ENCODE measurements around the gene CDH24.

The CDH24 gene

DNA sequence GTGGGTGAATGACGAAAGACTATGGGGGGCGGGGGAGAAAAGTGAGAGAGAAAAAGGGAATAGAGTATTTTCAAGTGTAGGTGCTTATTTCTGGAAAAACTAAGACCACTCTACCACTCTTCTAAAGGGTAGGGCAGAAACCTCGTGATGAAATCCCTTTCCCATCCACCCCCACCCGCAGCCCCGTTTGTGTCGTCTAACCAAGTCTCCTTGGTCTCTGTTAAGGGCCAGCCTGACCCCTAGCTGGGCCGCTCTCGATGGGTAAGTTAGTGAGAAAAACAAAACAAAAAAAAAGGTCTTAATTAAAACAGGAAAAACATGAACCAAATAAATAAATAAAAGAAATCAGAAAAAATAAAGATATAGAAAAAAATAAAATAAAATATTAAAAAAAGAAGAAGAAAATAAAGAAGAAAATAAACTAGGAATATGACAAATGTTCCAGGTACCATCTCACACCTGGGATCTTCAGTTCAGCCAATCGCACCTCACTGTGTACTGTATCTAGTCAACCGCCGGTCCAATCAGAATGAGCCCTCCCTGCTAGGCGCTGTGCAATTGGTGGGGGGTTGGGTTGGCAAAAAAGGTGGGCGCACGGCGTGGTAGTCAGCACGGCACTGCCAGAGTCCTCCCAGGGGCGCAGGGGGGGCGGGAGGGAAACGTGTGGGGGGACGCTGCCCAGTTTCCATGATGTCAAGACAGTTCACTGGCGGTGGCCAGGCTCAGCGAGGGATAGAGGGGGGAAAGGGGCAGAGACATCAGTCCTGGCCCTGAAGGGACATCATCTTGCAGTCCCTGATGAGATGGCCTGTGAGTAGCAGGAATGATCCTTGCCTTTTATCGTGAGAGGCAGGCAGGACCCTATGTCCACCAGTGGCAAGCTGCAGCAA, 9.8 kb upstream of the CDH24 start:
- no peak for DNase-seq (ENCODE audit: low spot score)
- no peak for FAIRE-seq

DNA sequence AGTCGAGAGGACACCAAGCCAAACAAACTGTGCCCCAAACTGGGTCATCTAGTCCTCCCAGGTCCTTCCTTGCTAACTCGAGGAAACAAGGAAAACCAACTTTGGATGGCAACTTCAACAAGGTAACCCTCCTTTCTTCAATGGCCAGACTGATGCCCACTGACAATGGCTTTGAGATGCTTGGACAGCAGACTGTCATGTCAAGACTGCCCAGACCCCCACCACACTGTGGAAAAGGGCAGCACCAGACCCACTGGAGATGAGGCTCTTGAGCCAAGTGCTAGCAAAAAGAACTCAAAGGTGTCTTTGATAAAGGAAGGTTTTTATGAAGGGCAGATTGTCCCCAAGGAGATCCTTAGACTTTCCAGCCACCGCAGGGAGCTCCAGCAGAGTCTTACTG, 9.0 kb upstream of the CDH24 start:
- DNase-seq (ENCODE audit: low spot score) (no peak), FAIRE-seq (no peak)

DNA sequence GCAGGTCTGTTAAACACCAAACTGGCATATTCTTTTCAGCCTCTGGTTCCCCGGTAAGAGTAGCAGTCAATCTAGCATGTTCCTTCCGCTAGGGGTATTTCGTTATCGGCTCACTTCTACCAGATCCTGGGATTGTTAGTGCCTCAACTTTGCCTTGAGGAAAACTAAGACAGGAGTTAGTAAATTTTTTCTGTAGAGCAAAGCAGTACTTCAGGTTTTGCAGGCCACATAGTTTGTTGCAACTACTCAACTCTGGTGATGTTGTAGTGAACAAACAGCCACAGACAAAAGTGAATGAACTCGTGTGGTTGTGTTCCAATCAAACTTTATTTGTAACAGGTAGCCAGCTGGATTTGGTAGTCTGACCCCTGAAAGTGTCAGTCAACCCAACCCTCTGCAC, 6.3 kb upstream of the CDH24 start:
- FAIRE-seq = no peak
- no peak for DNase-seq (ENCODE audit: low spot score)

DNA sequence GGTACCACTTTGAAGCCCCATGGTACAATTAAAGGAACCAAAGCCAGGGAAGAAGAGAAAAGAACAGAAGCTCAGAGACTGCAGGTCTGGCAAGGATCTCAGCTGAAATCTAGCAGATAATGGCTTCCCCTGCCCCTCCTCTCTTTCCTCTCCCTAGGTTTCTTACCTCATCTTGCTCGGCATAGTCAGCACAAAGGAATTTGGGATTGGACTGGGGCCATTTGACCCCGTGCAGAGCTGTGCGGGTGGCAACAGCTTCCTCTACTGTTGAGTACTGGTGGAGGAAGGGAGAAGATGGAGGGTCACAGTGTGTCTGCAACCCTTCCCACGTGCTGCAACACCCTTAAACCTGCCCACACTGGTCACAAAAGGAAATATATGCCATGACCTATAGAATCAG, 4.7 kb upstream of the CDH24 start:
- DNase-seq (ENCODE audit: low spot score) (peak; percentile 80), FAIRE-seq (peak; percentile 76)

DNA sequence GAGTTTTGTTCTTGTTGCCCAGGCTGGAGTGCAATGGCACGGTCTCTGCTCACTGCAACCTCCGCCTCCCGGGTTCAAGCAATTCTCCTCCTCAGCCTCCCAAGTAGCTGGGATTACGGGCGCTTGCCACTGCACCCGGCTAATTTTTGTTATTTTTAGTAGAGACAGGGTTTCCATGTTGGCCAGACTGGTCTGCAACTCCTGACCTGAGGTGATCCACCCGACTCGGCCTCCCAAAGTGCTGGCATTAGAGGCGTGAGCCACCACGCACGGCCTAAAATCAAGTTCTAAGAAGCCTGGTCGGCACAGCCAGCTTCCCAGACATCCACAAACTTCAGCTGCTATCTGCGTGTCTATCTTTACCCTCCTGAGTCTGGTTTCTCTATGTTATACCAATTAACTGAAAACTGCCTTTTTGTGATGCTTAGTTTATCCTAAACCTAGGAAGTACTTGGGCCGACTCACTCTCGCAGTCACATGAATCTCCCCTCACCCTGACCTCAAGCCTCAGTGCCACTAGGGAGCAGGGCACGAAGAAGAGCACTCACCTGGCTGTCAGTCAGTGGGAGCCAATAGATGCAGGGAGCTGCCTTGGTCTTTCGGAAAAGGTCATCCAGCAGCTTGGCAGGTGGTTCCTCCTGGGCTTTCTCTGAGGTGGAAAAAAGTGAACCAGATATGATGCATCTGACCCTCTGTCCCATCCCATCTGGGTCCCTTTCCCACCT, 3.4 kb upstream of the CDH24 start:
- FAIRE-seq = no peak
- no peak for DNase-seq (ENCODE audit: low spot score)

DNA sequence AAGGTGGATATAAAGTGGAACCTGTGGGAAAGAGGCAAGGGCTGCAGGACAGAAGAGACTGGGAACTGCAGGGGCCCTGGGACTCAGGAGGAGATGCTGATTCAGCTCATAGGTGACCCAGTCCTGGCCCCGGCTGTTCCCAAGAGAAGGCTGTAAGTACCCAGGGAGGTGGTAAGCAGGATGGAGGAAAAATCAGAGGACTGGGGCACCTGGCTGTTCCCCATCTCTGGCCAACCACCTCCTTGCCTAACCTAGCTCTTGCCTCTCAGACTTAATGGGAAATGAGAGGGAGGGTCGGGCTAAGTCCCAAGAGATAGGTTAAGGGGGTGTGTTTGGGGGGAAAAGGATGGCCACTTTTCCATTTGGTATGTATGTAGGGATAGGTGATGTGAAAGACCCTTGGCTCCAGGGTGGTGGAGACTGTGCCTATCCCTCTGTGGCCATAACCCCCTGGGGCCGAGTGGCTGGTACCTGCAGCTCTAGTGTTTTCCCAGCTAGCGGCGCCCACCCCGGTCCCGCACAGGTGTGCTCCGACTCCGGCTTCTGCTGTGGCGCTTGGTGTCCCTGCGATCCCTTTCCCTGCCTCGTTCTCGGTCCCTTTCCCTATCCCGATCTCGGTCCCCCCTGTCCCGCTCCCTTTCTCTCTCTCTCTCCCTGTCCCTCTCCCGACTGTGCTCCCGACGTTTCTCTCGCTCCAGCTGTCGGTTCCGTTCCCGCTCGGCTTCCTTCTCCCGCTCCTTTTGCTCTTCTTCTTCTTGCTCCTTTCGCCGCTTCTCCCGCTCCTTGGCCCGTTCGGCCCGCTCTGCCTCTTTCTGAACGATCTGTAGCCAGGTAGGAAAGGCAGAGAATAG, 1.6 kb upstream of the CDH24 start:
- FAIRE-seq (no peak), DNase-seq (ENCODE audit: low spot score) (no peak)

DNA sequence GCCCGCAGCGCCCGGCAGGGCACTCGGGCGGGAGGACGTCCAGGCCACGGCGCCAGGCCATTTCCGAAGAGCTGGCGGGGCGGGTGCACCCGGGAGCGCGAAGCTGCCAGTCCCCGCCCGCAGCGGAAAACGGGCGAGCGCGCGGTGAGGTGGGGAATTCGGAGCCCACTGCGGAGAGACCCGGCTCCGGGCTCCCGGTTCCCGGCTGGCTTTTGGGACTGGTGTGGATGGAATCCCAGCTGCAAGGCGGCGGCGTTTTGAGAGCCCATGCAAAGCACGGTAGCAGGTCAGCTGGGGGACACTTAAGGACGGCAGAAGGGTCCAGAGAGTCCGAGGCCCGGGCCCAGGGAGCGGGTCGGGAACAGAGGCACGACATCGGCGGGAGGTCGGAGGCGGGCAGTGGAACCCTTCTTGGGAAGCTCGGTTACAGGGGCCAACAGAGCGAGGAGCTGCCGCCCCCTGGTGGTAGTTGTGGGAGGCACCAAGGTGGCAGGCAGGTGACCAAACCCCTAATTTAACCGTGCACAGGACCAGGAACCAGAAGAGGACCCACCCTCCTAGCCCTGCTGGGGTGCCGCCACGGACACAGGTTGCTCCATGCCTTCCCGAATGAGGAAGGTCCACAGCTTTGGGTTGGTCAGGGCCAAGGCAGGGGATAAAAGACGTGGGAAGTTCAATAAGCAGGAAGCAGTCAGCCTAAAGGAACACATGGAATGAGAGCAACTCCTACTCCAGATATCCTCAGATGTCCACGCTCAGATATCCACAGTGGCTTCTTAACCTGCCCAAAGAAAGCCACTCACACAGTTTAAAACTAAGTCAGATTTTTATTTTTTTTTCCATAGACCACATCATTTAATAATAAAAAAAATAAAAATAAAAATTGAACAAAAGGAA, 685 bp upstream of the CDH24 start:
- DNase-seq (ENCODE audit: low spot score) (peak; percentile 51), FAIRE-seq (no peak)

DNA sequence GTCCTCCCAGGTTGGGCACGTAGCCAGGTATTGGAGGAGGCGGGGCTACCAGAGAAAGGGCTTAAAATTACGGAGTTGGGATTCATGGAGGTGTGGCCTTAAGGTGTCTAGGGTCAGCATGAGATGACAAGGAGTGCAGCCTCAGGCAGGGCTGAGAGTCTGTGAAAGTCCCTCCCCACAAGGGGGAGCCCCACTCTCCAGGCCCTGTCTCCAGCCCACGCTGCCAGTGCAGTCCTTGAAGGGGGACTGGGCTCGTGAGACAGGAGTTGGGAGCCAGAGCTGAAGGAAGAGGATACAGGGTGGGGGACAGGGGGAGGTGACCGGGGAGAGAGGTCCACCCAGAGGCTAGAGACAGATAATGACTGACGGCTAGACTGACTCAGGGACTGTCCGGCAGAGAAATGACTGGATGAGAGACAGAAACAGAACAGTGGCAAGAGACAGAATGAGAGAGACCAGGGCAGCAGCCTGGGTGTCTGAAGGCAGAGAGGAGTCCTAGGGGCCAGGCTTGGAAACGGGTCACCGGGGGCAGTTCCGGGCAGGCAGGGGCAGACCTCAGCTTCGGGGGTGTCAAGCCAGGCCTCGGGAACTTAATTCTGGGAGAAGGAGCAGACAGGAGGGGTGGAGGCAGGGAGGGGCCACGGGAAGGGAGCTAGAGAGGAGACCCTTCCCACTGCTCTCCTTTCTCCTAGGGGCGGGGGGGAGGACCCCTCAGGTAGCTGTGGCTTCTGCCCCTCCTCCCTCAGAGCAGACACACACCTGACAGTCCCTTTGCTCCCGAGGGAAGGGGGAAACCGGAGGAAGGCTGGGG, 970 bp downstream of the CDH24 start:
- no peak for FAIRE-seq
- peak; percentile 59 for DNase-seq (ENCODE audit: low spot score)

DNA sequence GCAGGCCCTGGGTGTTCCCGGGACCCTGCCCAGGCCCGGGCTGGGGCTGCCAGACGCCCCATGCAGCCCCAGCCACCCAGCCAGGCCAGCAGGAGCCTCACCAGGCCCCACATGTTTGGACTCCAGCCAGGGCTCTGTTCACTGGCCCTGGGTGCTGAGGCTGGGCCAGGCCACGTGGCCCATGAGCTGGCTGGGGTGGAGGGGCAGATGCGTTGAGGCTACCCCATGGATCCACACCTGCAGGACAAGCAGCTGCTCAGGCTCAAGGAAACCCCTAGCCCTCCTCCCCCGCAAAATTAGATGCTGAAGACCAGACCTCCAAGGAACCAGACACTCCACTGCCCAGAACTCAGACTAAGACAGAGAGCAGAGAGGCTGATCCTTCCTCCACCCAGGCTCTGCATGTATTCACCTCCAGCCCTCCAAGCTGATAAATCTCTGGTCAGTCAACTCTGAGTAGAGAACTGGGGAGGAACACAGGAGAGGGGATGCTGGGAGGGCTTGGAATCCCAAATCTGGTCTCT, 1.6 kb downstream of the CDH24 start:
- no peak for DNase-seq (ENCODE audit: low spot score)
- no peak for FAIRE-seq

DNA sequence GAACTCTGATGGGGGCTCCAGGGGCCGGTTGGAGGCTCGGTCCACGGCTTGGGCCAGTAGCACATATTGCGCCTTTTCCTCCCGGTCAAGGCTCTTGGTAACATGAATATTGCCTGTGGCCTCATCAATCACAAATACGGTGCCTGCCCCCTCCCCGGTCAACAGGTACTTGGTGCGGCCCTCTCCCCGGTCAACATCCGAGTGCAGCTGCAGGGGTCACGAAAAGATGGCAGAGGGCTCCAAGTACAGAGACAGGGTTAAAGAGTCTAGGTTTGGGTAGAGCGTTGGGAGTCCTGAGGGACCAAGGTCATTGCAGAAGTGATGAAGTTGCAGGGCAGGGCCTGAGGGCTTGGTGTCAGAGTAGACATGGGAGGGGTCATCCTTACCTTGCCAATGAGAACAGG, 2.2 kb downstream of the CDH24 start:
- FAIRE-seq = no peak
- DNase-seq (ENCODE audit: low spot score) = no peak

DNA sequence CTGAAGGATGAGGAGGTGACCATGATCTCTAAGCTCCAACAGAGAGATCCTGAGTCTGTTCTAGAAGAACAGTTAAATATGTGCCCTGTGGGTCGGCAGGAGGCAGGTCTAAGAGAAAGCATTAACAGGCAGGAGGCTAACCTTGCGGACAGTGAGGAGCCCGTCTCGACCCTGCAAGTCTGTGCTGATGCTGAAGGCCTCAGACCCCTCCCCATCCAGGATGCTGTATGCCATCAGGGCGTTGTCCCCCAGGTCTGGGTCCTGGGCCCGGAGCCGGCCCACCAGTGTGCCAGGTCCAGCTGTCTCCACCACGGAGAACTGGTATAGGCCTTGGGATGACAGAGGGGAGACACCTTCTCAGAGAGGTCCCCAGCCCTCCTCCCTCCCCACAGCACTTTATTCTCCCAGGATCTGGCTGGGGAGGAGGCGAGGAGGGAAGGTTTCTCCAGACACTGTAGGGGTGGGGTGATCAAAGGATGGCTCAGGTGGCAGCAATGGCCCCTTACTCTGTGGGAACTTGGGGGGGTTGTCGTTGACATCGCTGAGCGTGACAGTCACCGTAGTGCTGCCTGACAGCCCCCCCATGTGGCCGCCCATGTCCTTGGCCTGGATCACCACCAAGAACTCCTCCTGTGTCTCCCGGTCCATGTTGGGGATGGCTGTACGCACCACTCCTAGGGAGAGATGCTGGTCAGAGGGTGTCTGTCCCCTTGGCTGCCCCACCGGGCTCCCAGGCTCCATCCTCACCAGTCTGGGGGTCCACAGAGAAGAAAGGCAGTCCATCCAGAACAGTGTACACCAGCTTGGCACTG, 3.1 kb downstream of the CDH24 start:
- DNase-seq (ENCODE audit: low spot score) (no peak), FAIRE-seq (no peak)

DNA sequence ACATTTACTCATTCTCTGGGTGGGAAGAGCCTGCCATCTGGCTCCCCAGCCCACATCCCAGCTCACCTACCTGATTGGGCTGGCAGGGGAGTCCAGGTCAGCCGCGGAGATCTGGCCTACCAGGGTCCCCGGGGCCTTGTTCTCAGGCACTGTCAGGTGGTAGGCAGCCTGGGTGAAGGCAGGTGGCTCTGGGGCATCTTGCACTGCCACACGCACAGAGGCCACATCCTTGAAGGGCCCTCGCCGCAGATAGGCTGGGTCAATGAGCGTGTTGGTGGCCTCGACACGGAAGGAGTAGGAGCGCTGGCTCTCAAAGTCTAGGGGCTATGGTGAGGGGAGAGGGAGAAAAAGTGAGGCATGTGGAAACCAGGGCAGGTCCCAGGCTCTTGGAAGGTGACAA, 3.9 kb downstream of the CDH24 start:
- no peak for FAIRE-seq

DNA sequence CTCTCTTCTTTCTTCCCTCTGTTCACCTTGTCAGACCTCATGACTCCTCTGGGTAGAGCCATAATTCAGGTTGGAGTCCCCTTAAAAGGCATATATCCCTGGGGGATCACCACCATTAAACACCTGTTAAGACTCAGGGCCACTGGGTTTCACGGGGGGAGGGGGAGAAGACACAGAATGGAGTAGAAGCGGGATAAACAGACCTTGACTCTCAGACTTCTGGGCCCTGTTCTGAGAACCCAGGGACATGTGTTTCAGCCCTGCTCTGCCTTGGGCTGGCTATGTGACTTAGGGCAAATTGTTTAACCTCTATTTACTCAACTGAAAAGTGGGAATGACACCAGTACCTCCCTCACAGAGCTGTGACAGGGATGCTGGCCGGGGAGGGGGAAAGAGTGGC, 4.6 kb downstream of the CDH24 start:
- DNase-seq (ENCODE audit: low spot score) = no peak
- no peak for FAIRE-seq

More for the DNA sequence above, 3.9 kb downstream of the CDH24 start:
- DNase-seq (ENCODE audit: low spot score) = no peak

DNA sequence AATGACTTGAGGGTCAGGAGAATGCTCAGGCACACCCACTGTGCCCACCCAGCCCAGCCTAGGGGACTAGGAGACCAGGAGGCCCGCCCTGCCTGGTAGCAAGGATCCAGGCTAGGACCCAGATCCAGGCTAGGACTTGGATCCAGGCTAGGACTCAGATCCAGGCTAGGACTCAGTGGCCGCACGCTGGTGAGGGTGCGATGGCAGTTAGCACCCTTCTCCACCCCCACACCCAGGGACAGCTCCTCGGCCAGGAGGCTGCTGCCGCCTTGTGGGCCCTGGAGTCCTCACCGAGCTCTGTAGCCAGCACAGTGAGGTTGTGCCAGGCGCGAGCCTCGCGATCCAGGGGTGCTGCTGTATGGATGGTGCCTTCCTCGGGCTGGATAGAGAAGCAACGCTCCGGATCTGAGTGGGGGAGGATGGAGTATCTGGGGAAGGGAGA, 5.1 kb downstream of the CDH24 start:
- FAIRE-seq = no peak
- DNase-seq (ENCODE audit: low spot score) = no peak

DNA sequence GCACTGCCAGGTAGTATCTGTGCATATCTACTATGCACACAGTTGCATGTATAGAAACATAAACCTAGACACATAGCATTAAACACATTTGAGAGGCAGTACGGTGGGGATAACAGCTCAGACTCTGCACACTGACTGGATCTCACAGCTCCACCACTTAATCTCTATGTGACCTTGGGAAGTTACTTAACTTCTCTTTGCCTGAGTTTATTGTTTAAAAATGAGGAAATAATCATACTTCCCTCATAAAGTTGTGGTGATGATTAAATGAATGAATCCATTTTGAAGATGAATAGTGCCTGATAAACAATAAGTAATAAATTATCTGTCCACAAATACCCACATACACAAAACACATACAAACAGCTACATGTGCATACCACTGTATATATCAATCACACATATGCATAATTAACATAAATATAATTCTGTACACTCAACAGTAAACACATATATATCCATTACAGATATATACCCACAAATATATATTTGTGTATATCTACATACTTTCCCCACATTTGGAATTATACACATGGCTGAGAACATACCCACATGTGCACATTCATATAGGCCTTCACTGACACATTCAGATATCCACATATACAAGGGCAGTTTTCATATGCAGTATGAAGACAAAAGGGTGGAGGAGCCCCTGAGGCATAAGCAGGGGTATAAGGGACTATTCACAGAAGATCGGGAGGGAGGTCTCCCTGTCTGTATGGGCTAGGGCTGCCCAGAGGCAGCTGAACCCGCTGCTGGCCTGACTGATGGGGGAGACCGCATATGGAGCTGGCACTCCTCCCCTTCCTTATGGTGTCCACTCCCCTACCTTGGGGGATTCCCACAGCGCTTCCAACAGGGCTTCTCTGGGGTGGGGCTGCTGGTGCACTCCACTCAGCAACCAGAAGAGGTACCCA, 5.9 kb downstream of the CDH24 start:
- FAIRE-seq (no peak), DNase-seq (ENCODE audit: low spot score) (no peak)

DNA sequence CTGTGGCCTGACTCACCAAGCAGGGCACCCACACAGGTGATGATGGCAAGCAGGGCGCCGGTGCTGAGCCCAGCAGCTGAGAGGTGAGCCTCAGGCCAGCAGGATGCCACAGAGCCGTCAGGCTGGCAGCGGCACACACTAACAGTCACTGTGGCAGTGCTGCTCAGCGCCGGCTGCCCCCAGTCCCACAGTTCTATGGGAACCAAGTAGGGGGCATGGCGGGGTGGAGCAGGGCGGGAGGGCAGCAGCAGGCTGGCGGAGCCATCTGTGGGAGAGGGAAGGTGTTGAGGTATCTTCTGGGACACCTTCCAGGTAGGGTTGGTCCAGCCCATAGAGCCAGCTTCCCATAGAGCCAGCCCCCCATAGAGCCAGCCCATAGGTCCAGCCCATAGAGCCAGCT, 8.3 kb downstream of the CDH24 start:
- FAIRE-seq = no peak
- DNase-seq (ENCODE audit: low spot score) = no peak

DNA sequence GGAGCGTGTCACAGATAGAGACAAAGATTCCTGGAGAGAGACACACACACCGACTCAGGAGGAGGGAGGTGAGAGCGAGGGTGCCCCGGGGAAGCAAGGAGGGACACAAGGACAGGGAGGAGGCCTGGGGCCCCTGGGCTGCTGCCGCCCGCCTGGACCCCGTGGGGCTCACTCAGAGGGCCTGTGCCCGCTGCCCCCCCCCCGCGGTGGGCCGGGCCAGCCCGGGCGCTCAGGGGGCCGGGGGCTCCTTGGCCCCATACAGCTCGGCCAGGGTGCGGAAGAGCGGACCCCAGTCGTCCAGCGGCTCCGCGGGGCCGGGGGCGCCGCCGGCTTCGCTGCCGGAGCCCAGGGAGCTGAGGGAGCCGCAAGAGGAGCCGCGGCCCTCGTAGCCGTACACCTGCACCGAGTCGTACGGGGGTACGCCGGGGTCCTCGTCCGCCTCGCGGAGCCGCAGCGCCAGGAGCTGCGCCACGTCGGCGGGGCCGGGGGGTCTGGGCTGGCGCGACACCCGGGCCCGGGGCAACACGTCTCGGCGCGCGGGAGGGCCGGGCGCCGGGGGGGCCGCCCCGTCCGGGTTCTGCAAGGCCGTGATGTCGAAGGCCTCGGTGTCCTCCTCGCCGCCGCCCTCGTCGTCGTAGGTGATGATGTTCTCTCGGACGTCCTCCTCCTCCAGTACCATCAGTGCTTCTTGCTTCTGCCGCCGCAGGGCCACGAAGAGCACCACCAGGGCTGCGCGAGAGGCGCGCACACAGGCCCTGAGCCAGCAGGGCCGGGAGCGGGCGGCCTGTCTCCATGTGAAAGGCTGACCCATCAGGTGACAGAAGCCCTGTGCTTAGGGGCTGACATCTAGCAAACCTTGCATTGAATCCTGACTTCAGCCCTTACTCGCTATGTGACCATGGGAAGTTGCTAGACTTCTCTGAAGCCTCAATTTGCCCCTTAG, 9.3 kb downstream of the CDH24 start:
- no peak for FAIRE-seq
- no peak for DNase-seq (ENCODE audit: low spot score)

Data from RCC 7860 (cell line).